ENCODE results near the gene CABS1. TPM values are rescaled to one million over a fixed set of nuclear protein-coding genes. Genes with fewer than 3 reads are reported as not detected.

CABS1 gene
- total RNA-seq, 2 donors from 2014 or later: 2.8 to 6.3 TPM

- peaks cover 2% of the 10 kb centered on the region for H3K9me3 Mint-ChIP-seq
- H3K27me3 Mint-ChIP-seq (ENCODE audit: insufficient read depth): no peaks in the 10 kb centered on the region
- 91% methylated on average over 1 of the region's 1 CpG for WGBS, 2 experiments (ENCODE audit: insufficient coverage in 1 of 2, insufficient read length in 1 of 2)
These were observed 21.4 kb downstream of the CABS1 start for GRCh38 chr4:70356185-70356584.

GRCh38 chr4:70359115-70359661, 24.4 kb downstream of the CABS1 start:
- H3K36me3 Mint-ChIP-seq (ENCODE audit: low read depth): no peaks in the 10 kb centered on the region
- peaks cover 2% of the 10 kb centered on the region for H3K9me3 Mint-ChIP-seq
- Histone ChIP-seq H3K36me3 (ENCODE audit: control insufficient read depth, insufficient read depth, low read length) (no peaks in the 10 kb centered on the region), H3K9me3 (ENCODE audit: control insufficient read depth, low read length) (no peaks in the 10 kb centered on the region), H3K27me3 (ENCODE audit: control insufficient read depth, insufficient read depth, low read length, poor library complexity, severe bottlenecking) (no peaks in the 10 kb centered on the region), H3K9ac (ENCODE audit: extremely low read depth, low read length, poor library complexity, severe bottlenecking) (no peak overlapping the region), H3K4me3 (ENCODE audit: low read length) (no peak overlapping the region), H3K4me1 (ENCODE audit: control insufficient read depth, insufficient read depth, low read length) (no peaks in the 10 kb centered on the region), H3K27ac (ENCODE audit: low read depth, low read length) (no peak overlapping the region)
- H3K4me1 Mint-ChIP-seq: peaks cover 11% of the 10 kb centered on the region
- no peaks in the 10 kb centered on the region for H3K27me3 Mint-ChIP-seq (ENCODE audit: insufficient read depth)
- TF ChIP-seq CTCF (conservative IDR thresholded peaks at IDR 0.05): no peak
- DNase-seq: no peak
- H3K4me3 Mint-ChIP-seq: no peak overlapping the region
- no peak overlapping the region for H3K27ac Mint-ChIP-seq
- WGBS, 2 experiments (ENCODE audit: insufficient coverage in 1 of 2, insufficient read length in 1 of 2): 96 to 100% methylated on average over 1 to 3 of the region's 3 CpGs

More at GRCh38 chr4:70356185-70356584, 21.4 kb downstream of the CABS1 start:
- H3K27ac Mint-ChIP-seq: no peak overlapping the region
- H3K4me3 ChIP-seq (ENCODE audit: low read length): no peak overlapping the region
- no peaks in the 10 kb centered on the region for H3K27me3 ChIP-seq (ENCODE audit: control insufficient read depth, insufficient read depth, low read length, poor library complexity, severe bottlenecking)
- no peak for TF ChIP-seq CTCF (conservative IDR thresholded peaks at IDR 0.05)
- H3K9me3 ChIP-seq (ENCODE audit: control insufficient read depth, low read length): no peaks in the 10 kb centered on the region
- no peaks in the 10 kb centered on the region for H3K36me3 Mint-ChIP-seq (ENCODE audit: low read depth)
- peaks cover 13% of the 10 kb centered on the region for H3K4me1 Mint-ChIP-seq
- no peaks in the 10 kb centered on the region for H3K4me1 ChIP-seq (ENCODE audit: control insufficient read depth, insufficient read depth, low read length)
- no peak overlapping the region for H3K4me3 Mint-ChIP-seq
- DNase-seq: no peak
- no peak overlapping the region for H3K9ac ChIP-seq (ENCODE audit: extremely low read depth, low read length, poor library complexity, severe bottlenecking)
- no peaks in the 10 kb centered on the region for H3K36me3 ChIP-seq (ENCODE audit: control insufficient read depth, insufficient read depth, low read length)
- no peak overlapping the region for H3K27ac ChIP-seq (ENCODE audit: low read depth, low read length)

GRCh38 chr4:70360460-70360859, 25.7 kb downstream of the CABS1 start, which contains the start of gene SMR3A:
TSS of gene SMR3A (plus strand) at chr4:70360760. CDS start at chr4:70362116, 1,356 bp downstream.
- Histone ChIP-seq H3K27me3 (ENCODE audit: control insufficient read depth, insufficient read depth, low read length, poor library complexity, severe bottlenecking) (no peaks in the 10 kb centered on the region), H3K4me3 (ENCODE audit: low read length) (no peak within 1 kb of the TSS), H3K36me3 (ENCODE audit: control insufficient read depth, insufficient read depth, low read length) (no peaks in the 10 kb centered on the region), H3K4me1 (ENCODE audit: control insufficient read depth, insufficient read depth, low read length) (no peaks in the 10 kb centered on the region), H3K9me3 (ENCODE audit: control insufficient read depth, low read length) (no peaks in the 10 kb centered on the region), H3K27ac (ENCODE audit: low read depth, low read length) (no peak within 1 kb of the TSS), H3K9ac (ENCODE audit: extremely low read depth, low read length, poor library complexity, severe bottlenecking) (no peak within 1 kb of the TSS)
- H3K4me3 Mint-ChIP-seq: no peak within 1 kb of the TSS
- TF ChIP-seq CTCF (conservative IDR thresholded peaks at IDR 0.05): no peak
- peaks cover 3% of the 10 kb centered on the region for H3K4me1 Mint-ChIP-seq
- no peaks in the 10 kb centered on the region for H3K9me3 Mint-ChIP-seq
- no peaks in the 10 kb centered on the region for H3K27me3 Mint-ChIP-seq (ENCODE audit: insufficient read depth)
- H3K36me3 Mint-ChIP-seq (ENCODE audit: low read depth): no peaks in the 10 kb centered on the region
- WGBS, 2 experiments (ENCODE audit: insufficient coverage in 1 of 2, insufficient read length in 1 of 2): 96 to 100% methylated on average over 2 to 3 of the region's 3 CpGs
- DNase-seq: no peak
- H3K27ac Mint-ChIP-seq: no peak within 1 kb of the TSS
